T-helper 22 cell (primary cell): ENCODE measurements around the gene NOS3.

Source experiments
- DNase-seq: peaks from one replicate; pipeline ENCODE4 v3.0.0-alpha.2; 2020; ENCODE audit warnings: low read depth

Gene NOS3

DNA sequence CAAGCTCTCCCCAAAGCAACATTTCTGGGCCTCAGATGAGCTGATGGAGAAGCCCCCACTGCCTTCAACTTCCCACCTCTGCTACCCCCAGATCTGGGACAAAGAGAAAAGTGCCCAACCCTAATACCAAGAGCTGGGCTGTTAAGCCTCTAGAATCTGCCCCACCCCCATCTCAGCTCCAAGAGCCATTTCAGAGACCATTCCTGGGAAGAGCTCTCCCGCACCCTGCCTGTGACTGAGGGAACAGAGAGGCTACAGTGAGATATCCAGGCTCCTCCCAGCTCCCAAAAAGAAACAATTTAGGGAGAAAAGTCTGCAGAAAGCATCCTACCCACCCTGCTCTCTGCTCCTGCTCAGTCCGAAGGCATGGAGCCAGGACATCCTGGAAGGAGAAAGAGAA, 10.2 kb upstream of the NOS3 start:
- DNase-seq = no peak

DNA sequence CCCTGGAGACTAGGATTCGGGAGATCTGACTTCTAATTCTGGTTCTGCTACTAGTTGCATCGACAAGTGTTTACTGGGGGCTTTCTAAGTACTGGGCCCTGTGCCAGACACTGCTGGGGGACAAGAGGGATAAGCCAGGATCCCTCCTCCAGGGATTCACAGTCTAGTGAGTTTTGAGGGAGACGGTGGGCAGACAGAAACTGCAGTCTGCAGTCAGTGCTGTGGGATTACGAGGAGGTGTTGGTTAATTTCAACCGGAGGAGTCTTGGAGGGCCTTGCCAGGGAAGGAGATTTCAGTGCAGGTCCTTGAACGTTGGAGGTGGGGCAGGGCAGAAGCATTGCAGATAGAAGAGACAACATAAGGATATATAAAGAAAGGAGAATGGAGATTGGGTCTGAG, 9.2 kb upstream of the NOS3 start:
- no peak for DNase-seq

GRCh38 chr7:150982351-150982750, 8.5 kb upstream of the NOS3 start:
- no peak for DNase-seq

GRCh38 chr7:150983893-150984368, 6.9 kb upstream of the NOS3 start:
- DNase-seq = no peak

GRCh38 chr7:150986099-150986512, 4.7 kb upstream of the NOS3 start:
- DNase-seq = no peak

DNA sequence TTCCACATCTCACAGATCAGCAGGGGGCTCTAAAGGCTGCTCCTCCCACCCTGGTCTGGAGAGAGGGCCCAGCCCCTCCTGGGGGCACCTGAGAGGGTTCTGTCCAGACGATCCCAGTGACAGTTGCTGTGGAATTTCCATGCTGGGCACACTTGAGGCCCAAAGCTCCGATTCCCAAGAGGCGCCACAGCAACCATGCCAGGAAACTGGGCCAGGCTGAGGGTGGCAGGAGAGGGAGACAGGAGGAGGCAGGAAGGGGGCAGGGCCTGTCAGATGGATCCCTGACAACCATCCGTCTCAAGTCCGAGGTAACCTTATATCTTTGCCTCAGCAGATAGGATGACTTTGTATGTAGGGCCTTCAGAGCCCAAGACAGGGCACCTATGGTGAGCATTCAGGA, 4.3 kb upstream of the NOS3 start:
- no peak for DNase-seq

- DNase-seq = peak; percentile 43
Measured at GRCh38 chr7:150988230-150989226, 2.3 kb upstream of the NOS3 start.

- no peak for DNase-seq
Measured at GRCh38 chr7:150989456-150989855, 1.4 kb upstream of the NOS3 start.

DNA sequence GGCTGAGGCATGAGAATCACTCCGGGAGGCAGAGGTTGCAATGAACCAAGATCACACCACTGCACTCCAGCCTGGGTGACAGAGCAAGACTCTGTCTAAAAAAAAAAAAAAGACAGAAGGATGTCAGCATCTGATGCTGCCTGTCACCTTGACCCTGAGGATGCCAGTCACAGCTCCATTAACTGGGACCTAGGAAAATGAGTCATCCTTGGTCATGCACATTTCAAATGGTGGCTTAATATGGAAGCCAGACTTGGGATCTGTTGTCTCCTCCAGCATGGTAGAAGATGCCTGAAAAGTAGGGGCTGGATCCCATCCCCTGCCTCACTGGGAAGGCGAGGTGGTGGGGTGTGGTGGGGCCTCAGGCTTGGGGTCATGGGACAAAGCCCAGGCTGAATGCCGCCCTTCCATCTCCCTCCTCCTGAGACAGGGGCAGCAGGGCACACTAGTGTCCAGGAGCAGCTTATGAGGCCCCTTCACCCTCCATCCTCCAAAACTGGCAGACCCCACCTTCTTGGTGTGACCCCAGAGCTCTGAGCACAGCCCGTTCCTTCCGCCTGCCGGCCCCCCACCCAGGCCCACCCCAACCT, 1.3 kb downstream of the NOS3 start:
- DNase-seq = no peak

DNA sequence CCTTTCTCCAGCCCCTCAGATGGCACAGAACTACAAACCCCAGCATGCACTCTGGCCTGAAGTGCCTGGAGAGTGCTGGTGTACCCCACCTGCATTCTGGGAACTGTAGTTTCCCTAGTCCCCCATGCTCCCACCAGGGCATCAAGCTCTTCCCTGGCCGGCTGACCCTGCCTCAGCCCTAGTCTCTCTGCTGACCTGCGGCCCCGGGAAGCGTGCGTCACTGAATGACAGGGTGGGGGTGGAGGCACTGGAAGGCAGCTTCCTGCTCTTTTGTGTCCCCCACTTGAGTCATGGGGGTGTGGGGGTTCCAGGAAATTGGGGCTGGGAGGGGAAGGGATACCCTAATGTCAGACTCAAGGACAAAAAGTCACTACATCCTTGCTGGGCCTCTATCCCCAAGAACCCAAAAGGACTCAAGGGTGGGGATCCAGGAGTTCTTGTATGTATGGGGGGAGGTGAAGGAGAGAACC, 2.1 kb downstream of the NOS3 start:
- DNase-seq = no peak

DNA sequence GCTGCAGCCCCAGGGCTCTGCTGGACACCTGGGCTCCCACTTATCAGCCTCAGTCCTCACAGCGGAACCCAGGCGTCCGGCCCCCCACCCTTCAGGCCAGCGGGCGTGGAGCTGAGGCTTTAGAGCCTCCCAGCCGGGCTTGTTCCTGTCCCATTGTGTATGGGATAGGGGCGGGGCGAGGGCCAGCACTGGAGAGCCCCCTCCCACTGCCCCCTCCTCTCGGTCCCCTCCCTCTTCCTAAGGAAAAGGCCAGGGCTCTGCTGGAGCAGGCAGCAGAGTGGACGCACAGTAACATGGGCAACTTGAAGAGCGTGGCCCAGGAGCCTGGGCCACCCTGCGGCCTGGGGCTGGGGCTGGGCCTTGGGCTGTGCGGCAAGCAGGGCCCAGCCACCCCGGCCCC, 2.7 kb downstream of the NOS3 start:
- DNase-seq = no peak

- no peak for DNase-seq
Measured at GRCh38 chr7:150994141-150994837, 3.5 kb downstream of the NOS3 start.

DNA sequence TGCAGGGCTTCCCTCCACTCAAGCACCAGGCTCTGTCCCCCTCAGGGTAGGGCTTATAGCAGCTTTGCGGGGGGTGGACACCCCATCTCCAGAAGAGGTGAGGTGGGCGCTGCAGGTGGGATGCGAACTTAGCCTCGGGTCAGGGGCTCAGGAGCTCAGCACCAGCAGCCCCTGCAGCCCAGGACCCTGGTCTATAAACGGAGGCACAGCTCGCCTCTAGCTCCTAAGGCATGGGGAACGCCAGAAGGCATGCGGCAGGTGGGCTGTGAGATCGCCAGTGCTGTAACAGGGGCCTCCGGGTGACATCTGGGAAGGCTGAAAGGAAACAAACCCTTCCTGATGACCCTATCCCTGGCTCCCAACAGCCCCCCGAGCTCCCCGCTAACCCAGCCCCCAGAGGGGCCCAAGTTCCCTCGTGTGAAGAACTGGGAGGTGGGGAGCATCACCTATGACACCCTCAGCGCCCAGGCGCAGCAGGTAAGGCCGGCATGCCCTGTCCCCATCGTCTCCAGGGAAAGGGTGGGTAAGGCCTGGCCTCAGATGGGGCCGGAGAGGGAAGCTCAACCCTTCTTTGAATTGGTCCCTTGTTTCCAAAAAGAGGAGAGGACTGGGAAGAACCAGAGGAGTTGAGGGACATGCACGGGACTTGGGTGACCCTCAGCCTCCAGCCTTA, 4.2 kb downstream of the NOS3 start:
- no peak for DNase-seq

DNA sequence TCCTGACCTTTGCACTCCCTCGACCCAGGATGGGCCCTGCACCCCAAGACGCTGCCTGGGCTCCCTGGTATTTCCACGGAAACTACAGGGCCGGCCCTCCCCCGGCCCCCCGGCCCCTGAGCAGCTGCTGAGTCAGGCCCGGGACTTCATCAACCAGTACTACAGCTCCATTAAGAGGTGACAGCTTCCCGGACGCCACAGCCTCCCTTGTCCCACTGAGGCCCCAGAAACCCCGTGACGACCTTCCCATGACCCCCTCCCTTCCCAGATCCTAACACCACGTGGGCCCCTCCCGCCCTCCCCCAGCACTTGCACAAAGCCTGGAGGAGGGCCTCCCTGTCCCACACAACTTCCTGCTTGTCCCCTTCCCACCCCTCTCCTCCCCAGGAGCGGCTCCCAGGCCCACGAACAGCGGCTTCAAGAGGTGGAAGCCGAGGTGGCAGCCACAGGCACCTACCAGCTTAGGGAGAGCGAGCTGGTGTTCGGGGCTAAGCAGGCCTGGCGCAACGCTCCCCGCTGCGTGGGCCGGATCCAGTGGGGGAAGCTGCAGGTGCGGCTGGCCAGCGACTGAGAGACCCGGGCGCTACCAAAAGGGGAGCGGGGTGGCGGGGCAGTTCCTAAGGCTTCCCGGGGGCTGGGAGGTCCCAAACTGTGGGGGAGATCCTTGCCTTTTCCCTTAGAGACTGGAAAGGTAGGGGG, 5.7 kb downstream of the NOS3 start:
- no peak for DNase-seq

DNA sequence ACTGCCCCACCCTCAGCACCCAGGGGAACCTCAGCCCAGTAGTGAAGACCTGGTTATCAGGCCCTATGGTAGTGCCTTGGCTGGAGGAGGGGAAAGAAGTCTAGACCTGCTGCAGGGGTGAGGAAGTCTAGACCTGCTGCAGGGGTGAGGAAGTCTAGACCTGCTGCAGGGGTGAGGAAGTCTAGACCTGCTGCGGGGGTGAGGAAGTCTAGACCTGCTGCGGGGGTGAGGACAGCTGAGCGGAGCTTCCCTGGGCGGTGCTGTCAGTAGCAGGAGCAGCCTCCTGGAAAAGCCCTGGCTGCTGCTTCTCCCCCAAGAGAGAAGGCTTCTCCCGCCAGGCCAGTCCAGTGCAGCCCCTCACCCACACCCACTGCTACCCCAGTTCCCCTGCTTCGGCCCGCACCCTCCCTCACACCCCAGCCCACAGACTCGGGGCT, 6.3 kb downstream of the NOS3 start:
- no peak for DNase-seq

GRCh38 chr7:150997817-150998216, 7.0 kb downstream of the NOS3 start:
- no peak for DNase-seq

GRCh38 chr7:150998341-150998740, 7.5 kb downstream of the NOS3 start:
- DNase-seq = no peak

DNA sequence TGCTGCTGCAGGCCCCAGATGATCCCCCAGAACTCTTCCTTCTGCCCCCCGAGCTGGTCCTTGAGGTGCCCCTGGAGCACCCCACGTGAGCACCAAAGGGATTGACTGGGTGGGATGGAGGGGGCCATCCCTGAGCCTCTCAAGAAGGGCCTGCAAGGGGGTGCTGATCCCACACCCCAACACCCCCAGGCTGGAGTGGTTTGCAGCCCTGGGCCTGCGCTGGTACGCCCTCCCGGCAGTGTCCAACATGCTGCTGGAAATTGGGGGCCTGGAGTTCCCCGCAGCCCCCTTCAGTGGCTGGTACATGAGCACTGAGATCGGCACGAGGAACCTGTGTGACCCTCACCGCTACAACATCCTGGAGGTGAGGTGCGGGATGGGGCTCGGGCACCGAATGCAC, 8.2 kb downstream of the NOS3 start:
- DNase-seq = no peak

GRCh38 chr7:150999497-151000230, 8.8 kb downstream of the NOS3 start:
- DNase-seq = no peak

GRCh38 chr7:151000897-151001495, 10.2 kb downstream of the NOS3 start:
- no peak for DNase-seq
